G401.6 (cell line): Measurements from ENCODE around the gene NUP153.
"Not testable (repeated sequence)": the region's sequence is repeated elsewhere in the genome, so short reads cannot be mapped to it uniquely, and the experiment has no call there.

ENCODE experiments used
- FAIRE-seq: peaks from 2 replicates; lab custom pipeline; 2012; peaks lifted over from hg19 to GRCh38; lab: Jason Lieb, UNC

Gene NUP153

GRCh38 chr6:17600527-17601385 lies 106.0 kb downstream of the NUP153 start:
- FAIRE-seq, result no peak

- peak; percentile 87 for FAIRE-seq
Measured at GRCh38 chr6:17599877-17600526, 106.7 kb downstream of the NUP153 start, which contains the start of gene FAM8A1. Gene FAM8A1 (plus strand): TSS chr6:17600302. CDS start chr6:17600410, 108 bp downstream.

- FAIRE-seq, result peak; percentile 82
Measured at GRCh38 chr6:17596085-17596484, 110.6 kb downstream of the NUP153 start.

GRCh38 chr6:17593246-17593645 lies 113.5 kb downstream of the NUP153 start:
- no peak for FAIRE-seq

- no peak for FAIRE-seq
Measured at GRCh38 chr6:17591287-17591686, 115.4 kb downstream of the NUP153 start.

- no peak for FAIRE-seq
Measured at GRCh38 chr6:17589406-17590096, 117.2 kb downstream of the NUP153 start.

- FAIRE-seq, result no peak
Measured at GRCh38 chr6:17588011-17588410, 118.7 kb downstream of the NUP153 start.

GRCh38 chr6:17586623-17587022 lies 120.1 kb downstream of the NUP153 start:
- not testable (repeated sequence) for FAIRE-seq

GRCh38 chr6:17585766-17586490 lies 120.8 kb downstream of the NUP153 start:
- FAIRE-seq, result no peak

GRCh38 chr6:17584241-17584803 lies 122.4 kb downstream of the NUP153 start:
- FAIRE-seq, result peak; percentile 92

GRCh38 chr6:17583811-17584210 lies 122.9 kb downstream of the NUP153 start:
- no peak for FAIRE-seq

GRCh38 chr6:17581282-17581681 lies 125.4 kb downstream of the NUP153 start:
- FAIRE-seq, result not testable (repeated sequence)

GRCh38 chr6:17580518-17581048 lies 126.1 kb downstream of the NUP153 start:
- no peak for FAIRE-seq

- no peak for FAIRE-seq
Measured at GRCh38 chr6:17577059-17577458, 129.7 kb downstream of the NUP153 start.

GRCh38 chr6:17574866-17575560 lies 131.7 kb downstream of the NUP153 start:
- no peak for FAIRE-seq

GRCh38 chr6:17565399-17565798 lies 141.3 kb downstream of the NUP153 start:
- peak; percentile 89 for FAIRE-seq
